ENCODE results near the gene MED6.

- TF ChIP-seq CTCF (IDR thresholded peaks at IDR 0.05; ENCODE audit: low read depth, low read length) (no peak), POLR2A (IDR thresholded peaks at IDR 0.05; ENCODE audit: extremely low read depth, insufficient read length) (no peak)
Measured at GRCh38 chr14:70611216-70611615, 10.8 kb upstream of the MED6 start.

Measured in NB4 (cell line).